HG02840 (cell line): ENCODE results near the gene CACNA1C.
"Not testable (repeated sequence)": the region's sequence is repeated elsewhere in the genome, so short reads cannot be mapped to it uniquely, and the experiment has no call there.

ENCODE experiments used
- ATAC-seq: cut with Tn5 transposase; IDR thresholded peaks from one replicate; pipeline ENCODE4 v1.9.1; 2021; ENCODE audit warnings: mild to moderate bottlenecking, moderate library complexity, moderate number of reproducible peaks; ENCODE audit not compliant: unreplicated experiment, low FRiP score

CACNA1C gene

GRCh38 chr12:2683283-2684025, 630.7 kb downstream of the CACNA1C start:
- ATAC-seq: no peak

- not testable (repeated sequence) for ATAC-seq
Observed at GRCh38 chr12:2684026-2684325, 631.2 kb downstream of the CACNA1C start.

GRCh38 chr12:2685620-2686279, 633.0 kb downstream of the CACNA1C start:
- ATAC-seq: not testable (repeated sequence)

GRCh38 chr12:2686280-2686646, 633.5 kb downstream of the CACNA1C start:
- ATAC-seq: no peak

- ATAC-seq: no peak
Observed at GRCh38 chr12:2687058-2687457, 634.3 kb downstream of the CACNA1C start.

GRCh38 chr12:2687726-2688125, 634.9 kb downstream of the CACNA1C start:
- ATAC-seq: no peak

- no peak for ATAC-seq
Observed at GRCh38 chr12:2688381-2688931, 635.7 kb downstream of the CACNA1C start.

GRCh38 chr12:2689393-2689792, 636.6 kb downstream of the CACNA1C start:
- no peak for ATAC-seq

GRCh38 chr12:2689879-2690278, 637.1 kb downstream of the CACNA1C start:
- ATAC-seq: no peak

GRCh38 chr12:2690348-2691005, 637.7 kb downstream of the CACNA1C start:
- ATAC-seq: no peak

- ATAC-seq: no peak
Observed at GRCh38 chr12:2691006-2691344, 638.2 kb downstream of the CACNA1C start.

GRCh38 chr12:2691345-2692071, 638.7 kb downstream of the CACNA1C start:
- ATAC-seq: no peak

GRCh38 chr12:2692080-2692479, 639.3 kb downstream of the CACNA1C start:
- no peak for ATAC-seq

- ATAC-seq: no peak
Observed at GRCh38 chr12:2693244-2693860, 640.6 kb downstream of the CACNA1C start.

GRCh38 chr12:2693980-2694610, 641.3 kb downstream of the CACNA1C start:
- no peak for ATAC-seq

GRCh38 chr12:2696136-2696535, 643.3 kb downstream of the CACNA1C start:
- no peak for ATAC-seq

GRCh38 chr12:2697057-2697800, 644.4 kb downstream of the CACNA1C start:
- no peak for ATAC-seq

GRCh38 chr12:2698566-2698965, 645.8 kb downstream of the CACNA1C start:
- no peak for ATAC-seq

GRCh38 chr12:2710701-2711100, 657.9 kb downstream of the CACNA1C start:
- ATAC-seq: no peak
